HepG2 (cell line): ENCODE results near the gene ARHGAP19. TPM values are rescaled to one million over a fixed set of nuclear protein-coding genes. Genes with fewer than 3 reads are reported as not detected.

Source experiments
- AGO2 ChIP-seq: fragments of 200-400 bp; formaldehyde crosslinking; optimal IDR thresholded peaks from 2 replicates; pipeline ENCODE3; 2017; ENCODE audit warnings: mild to moderate bottlenecking, low read depth, low read length, moderate library complexity
- DDIT3 ChIP-seq: sonication (generic); formaldehyde crosslinking; IDR thresholded peaks from 2 replicates; pipeline ENCODE4 v1.4.0; 2020; ENCODE audit warnings: mild to moderate bottlenecking, missing genetic modification reagents
- FOXP4 ChIP-seq: sonication (generic); formaldehyde crosslinking; IDR thresholded peaks from 2 replicates; pipeline ENCODE4 v1.4.0; 2020; ENCODE audit warnings: missing genetic modification reagents
- HNF1A ChIP-seq, 2 experiments: sonication (generic) in 1 of 2; formaldehyde crosslinking in 1 of 2; IDR thresholded peaks; 2 replicates each; pipeline versions ENCODE4 v1.4.0 to v1.6.1; 2016 to 2020; ENCODE audit warnings: borderline replicate concordance in 1 of 2, low read depth in 1 of 2, mild to moderate bottlenecking in 1 of 2, missing genetic modification reagents in 1 of 2
- IKZF4 ChIP-seq: sonication (generic); formaldehyde crosslinking; IDR thresholded peaks from 2 replicates; pipeline ENCODE4 v1.5.1; 2020; ENCODE audit warnings: borderline replicate concordance, mild to moderate bottlenecking, low read depth, missing genetic modification reagents; ENCODE audit errors: not compliant biosample characterization
- IRF9 ChIP-seq: sonication (generic); formaldehyde crosslinking; IDR thresholded peaks from 2 replicates; pipeline ENCODE4 v1.8.0; 2022; ENCODE audit warnings: missing genetic modification reagents, mild to moderate bottlenecking, borderline replicate concordance
- KDM3A ChIP-seq: IDR thresholded peaks from 2 replicates; pipeline ENCODE4 v1.6.1; 2018; ENCODE audit warnings: low read depth, missing compliant biosample characterization
- KLF15 ChIP-seq: sonication (generic); formaldehyde crosslinking; IDR thresholded peaks from 2 replicates; pipeline ENCODE4 v1.8.1; 2023; ENCODE audit warnings: borderline replicate concordance, mild to moderate bottlenecking, inconsistent platforms, missing genetic modification reagents, mixed read lengths
- SCMH1 ChIP-seq: sonication (generic); formaldehyde crosslinking; IDR thresholded peaks from 2 replicates; pipeline ENCODE4 v1.9.0; 2021; ENCODE audit warnings: missing genetic modification reagents, mild to moderate bottlenecking, borderline replicate concordance
- SPEN ChIP-seq: sonication (generic); formaldehyde crosslinking; IDR thresholded peaks from 2 replicates; pipeline ENCODE4 v1.5.1; 2020; ENCODE audit warnings: low read depth, mild to moderate bottlenecking, missing genetic modification reagents
- ZKSCAN5 ChIP-seq: sonication (generic); formaldehyde crosslinking; IDR thresholded peaks from 2 replicates; pipeline ENCODE4 v1.5.1; 2020; ENCODE audit warnings: mild to moderate bottlenecking, missing genetic modification reagents
- ZNF18 ChIP-seq: sonication (generic); formaldehyde crosslinking; IDR thresholded peaks from 2 replicates; pipeline ENCODE4 v1.8.0; 2022; ENCODE audit warnings: mild to moderate bottlenecking, missing genetic modification reagents; ENCODE audit not compliant: insufficient replicate concordance
- ZNF598 ChIP-seq: sonication (generic); formaldehyde crosslinking; IDR thresholded peaks from 2 replicates; pipeline ENCODE4 v1.5.1; 2020; ENCODE audit warnings: mild to moderate bottlenecking, missing genetic modification reagents, borderline replicate concordance
- ZNF768 ChIP-seq: sonication (generic); formaldehyde crosslinking; IDR thresholded peaks from 2 replicates; pipeline ENCODE4 v1.4.0; 2020; ENCODE audit warnings: missing genetic modification reagents
- ZNF777 ChIP-seq: sonication (generic); formaldehyde crosslinking; IDR thresholded peaks from 2 replicates; pipeline ENCODE4 v1.4.0; 2020; ENCODE audit warnings: missing genetic modification reagents
- ZNF780A ChIP-seq: sonication (generic); formaldehyde crosslinking; IDR thresholded peaks from 2 replicates; pipeline ENCODE4 v1.8.0; 2022; ENCODE audit warnings: mild to moderate bottlenecking, missing genetic modification reagents, moderate library complexity
- polyA plus RNA-seq, 8 experiments: library from polyadenylated mRNA; depleted of rRNA in 3 of 8; stranded (reverse) in 7 of 8; unstranded in 1 of 8; fragments of >200 nt; fragmentation: Illumina TruSeq in 4 of 8; extraction: Trizol in 4 of 8; gene quantifications; 2 replicates each; pipeline versions ENCODE4 v1.2.1 to v1.2.3, GENCODE V29; 2011 to 2016; ENCODE audit warnings: low read depth in 4 of 8, missing spikeins in 1 of 8, mixed read lengths in 1 of 8; ENCODE audit not compliant: insufficient read depth in 1 of 8
- total RNA-seq, 5 experiments: library from RNA; depleted of rRNA; stranded (reverse); fragments of >200 nt; fragmentation: Illumina TruSeq; extraction: Trizol; gene quantifications; 2 replicates each; pipeline ENCODE4 v1.2.3, GENCODE V29; 2016; ENCODE audit warnings: low read depth in 1 of 5

ARHGAP19 gene
- total and polyA plus RNA-seq, 2 of the 13 experiments (the other 11 are each of a cell fraction or from before 2014, with no cell fraction given), result 7.6 to 10.0 TPM

GRCh38 chr10:97333601-97334369, 41.3 kb upstream of the ARHGAP19 start (continued):
- TF ChIP-seq ZKSCAN5 (no peak), IKZF4 (CRISPR knock-in tag) (peak; percentile 8), AGO2 (peak; percentile 81), DDIT3 (CRISPR knock-in tag) (no peak), ZNF18 (CRISPR knock-in tag) (peak; percentile 28), ZNF780A (CRISPR knock-in tag) (0 out of 2 replicates have a peak, but pooled peaks have one; percentile 16), ZNF777 (CRISPR knock-in tag) (peak; percentile 72), FOXP4 (no peak), SPEN (CRISPR knock-in tag) (0 out of 2 replicates have a peak, but pooled peaks have one; percentile 19), ZNF598 (CRISPR knock-in tag) (peak; percentile 43; the same call in 1 of the 2 replicates), KDM3A (CRISPR knock-in tag) (0 out of 2 replicates have a peak, but pooled peaks have one; percentile 8), SCMH1 (CRISPR knock-in tag) (no peak), HNF1A (IDR thresholded peaks at IDR 0.05; ENCODE audit: low read depth) (no peak), HNF1A (CRISPR knock-in tag; IDR thresholded peaks at IDR 0.05; ENCODE audit: borderline replicate concordance) (no peak), ZNF768 (CRISPR knock-in tag) (peak; percentile 57; the same call in 1 of the 2 replicates), IRF9 (CRISPR knock-in tag) (no peak), KLF15 (CRISPR knock-in tag) (no peak)
- TF ChIP-seq, all 625 proteins: peak for 55
